Endothelial cell (in vitro differentiated cells): ENCODE measurements around the gene PSMA6. TPM values are rescaled to one million over a fixed set of nuclear protein-coding genes. Genes with fewer than 3 reads are reported as not detected.
A peak's percentile ranks its signal among the peaks of the same experiment; 100 is the strongest.

ENCODE experiments used
- DNase-seq: peaks from one replicate; pipeline ENCODE4 v3.0.0; 2021; ENCODE audit warnings: low spot score
- H3K27ac Mint-ChIP-seq: one replicate; pipeline ENCODE4 v1.8.0; 2021; ENCODE audit warnings: mixed read lengths, inconsistent platforms; ENCODE audit not compliant: unreplicated experiment
- H3K27me3 Mint-ChIP-seq: one replicate; pipeline ENCODE4 v1.8.0; 2021; ENCODE audit warnings: mild to moderate bottlenecking, moderate library complexity, mixed read lengths, inconsistent platforms; ENCODE audit not compliant: unreplicated experiment
- H3K36me3 Mint-ChIP-seq: one replicate; pipeline ENCODE4 v1.8.0; 2021; ENCODE audit warnings: mild to moderate bottlenecking, low read depth, mixed read lengths, inconsistent platforms; ENCODE audit not compliant: unreplicated experiment
- H3K4me1 Mint-ChIP-seq: one replicate; pipeline ENCODE4 v1.8.0; 2021; ENCODE audit warnings: mild to moderate bottlenecking, mixed read lengths, inconsistent platforms; ENCODE audit not compliant: unreplicated experiment
- H3K4me3 Mint-ChIP-seq: one replicate; pipeline ENCODE4 v1.8.0; 2021; ENCODE audit warnings: mild to moderate bottlenecking, mixed read lengths, inconsistent platforms; ENCODE audit not compliant: unreplicated experiment
- H3K9me3 Mint-ChIP-seq: one replicate; pipeline ENCODE4 v1.8.0; 2021; ENCODE audit warnings: mixed read lengths, inconsistent platforms; ENCODE audit not compliant: unreplicated experiment
- total RNA-seq: library from RNA; stranded (reverse); fragmentation: NEBNext Ultra II Directional; extraction: Animal tissue kit (Norgen Biotek cat#: 25700); gene quantifications from one replicate; pipeline ENCODE4 v1.2.1, GENCODE V29; 2021; ENCODE audit not compliant: unreplicated experiment
- TF ChIP-seq, protein P1 (sequence below): fragments of 200-600 bp; sonication (generic); IDR thresholded peaks from one replicate; pipeline ENCODE4 v1.5.0; 2021; ENCODE audit warnings: antibody characterized with exemption; ENCODE audit not compliant: unreplicated experiment

The PSMA6 gene
- total RNA-seq, 1 donor from 2014 or later: 160 TPM

DNA sequence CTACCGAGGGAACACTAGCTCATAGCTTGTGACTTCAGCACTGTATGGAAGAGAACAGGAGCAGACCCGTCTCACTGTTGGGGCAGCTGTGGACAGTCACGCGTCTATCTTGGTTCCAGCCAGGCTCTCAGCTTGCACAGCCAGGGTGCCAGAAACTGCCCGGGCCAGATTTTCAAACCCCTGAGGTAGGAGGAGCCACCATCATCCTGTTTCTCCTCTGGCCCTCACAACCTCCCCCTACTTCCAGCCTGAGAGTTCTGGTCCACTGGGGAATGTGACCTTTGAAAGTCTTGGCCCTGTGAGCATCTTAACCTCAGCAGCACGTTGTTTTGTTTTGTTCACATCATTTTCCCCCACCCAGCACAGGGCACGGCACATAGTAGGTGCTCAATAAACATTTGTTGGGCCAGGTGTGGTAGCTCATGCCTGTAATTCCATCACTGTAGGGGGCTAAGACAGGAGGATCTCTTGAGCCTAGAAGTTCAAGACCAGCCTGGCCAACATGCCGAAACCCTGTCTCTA, 50.4 kb downstream of the PSMA6 start:
- Mint-ChIP-seq H3K27ac (no peak overlapping the region), H3K27me3 (peaks cover 4% of the 10 kb centered on the region), H3K36me3 (no peaks in the 10 kb centered on the region), H3K9me3 (no peaks in the 10 kb centered on the region), H3K4me1 (peaks cover 15% of the 10 kb centered on the region), H3K4me3 (no peak overlapping the region)
- TF ChIP-seq, protein P1, sequence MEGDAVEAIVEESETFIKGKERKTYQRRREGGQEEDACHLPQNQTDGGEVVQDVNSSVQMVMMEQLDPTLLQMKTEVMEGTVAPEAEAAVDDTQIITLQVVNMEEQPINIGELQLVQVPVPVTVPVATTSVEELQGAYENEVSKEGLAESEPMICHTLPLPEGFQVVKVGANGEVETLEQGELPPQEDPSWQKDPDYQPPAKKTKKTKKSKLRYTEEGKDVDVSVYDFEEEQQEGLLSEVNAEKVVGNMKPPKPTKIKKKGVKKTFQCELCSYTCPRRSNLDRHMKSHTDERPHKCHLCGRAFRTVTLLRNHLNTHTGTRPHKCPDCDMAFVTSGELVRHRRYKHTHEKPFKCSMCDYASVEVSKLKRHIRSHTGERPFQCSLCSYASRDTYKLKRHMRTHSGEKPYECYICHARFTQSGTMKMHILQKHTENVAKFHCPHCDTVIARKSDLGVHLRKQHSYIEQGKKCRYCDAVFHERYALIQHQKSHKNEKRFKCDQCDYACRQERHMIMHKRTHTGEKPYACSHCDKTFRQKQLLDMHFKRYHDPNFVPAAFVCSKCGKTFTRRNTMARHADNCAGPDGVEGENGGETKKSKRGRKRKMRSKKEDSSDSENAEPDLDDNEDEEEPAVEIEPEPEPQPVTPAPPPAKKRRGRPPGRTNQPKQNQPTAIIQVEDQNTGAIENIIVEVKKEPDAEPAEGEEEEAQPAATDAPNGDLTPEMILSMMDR: no peak
- no peak for DNase-seq

DNA sequence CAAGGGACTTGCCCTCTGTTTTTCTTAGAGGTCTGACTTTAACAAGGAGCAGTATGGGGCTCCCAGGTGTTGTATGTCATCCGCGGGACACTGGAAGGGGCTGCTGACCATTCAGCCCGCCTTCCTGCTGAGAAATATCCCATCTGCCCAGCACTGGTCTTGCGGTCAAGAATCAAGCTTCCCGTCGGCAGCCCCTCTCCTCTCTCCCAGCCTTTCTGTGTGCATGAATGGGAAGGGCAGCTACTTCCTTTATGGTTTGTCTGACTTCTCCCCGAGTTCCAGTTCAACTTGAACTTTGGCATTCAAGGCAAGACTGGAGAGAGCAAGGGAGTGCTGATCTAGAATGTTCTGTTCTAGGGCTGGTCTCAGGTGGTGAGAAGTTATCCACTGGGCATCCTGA, 51.5 kb downstream of the PSMA6 start:
- H3K27ac Mint-ChIP-seq: no peak overlapping the region
- H3K9me3 Mint-ChIP-seq: no peaks in the 10 kb centered on the region
- DNase-seq: no peak
- H3K36me3 Mint-ChIP-seq: no peaks in the 10 kb centered on the region
- peaks cover 22% of the 10 kb centered on the region for H3K4me1 Mint-ChIP-seq
- no peak overlapping the region for H3K4me3 Mint-ChIP-seq
- TF ChIP-seq, protein P1: no peak
- H3K27me3 Mint-ChIP-seq: peaks cover 4% of the 10 kb centered on the region

DNA sequence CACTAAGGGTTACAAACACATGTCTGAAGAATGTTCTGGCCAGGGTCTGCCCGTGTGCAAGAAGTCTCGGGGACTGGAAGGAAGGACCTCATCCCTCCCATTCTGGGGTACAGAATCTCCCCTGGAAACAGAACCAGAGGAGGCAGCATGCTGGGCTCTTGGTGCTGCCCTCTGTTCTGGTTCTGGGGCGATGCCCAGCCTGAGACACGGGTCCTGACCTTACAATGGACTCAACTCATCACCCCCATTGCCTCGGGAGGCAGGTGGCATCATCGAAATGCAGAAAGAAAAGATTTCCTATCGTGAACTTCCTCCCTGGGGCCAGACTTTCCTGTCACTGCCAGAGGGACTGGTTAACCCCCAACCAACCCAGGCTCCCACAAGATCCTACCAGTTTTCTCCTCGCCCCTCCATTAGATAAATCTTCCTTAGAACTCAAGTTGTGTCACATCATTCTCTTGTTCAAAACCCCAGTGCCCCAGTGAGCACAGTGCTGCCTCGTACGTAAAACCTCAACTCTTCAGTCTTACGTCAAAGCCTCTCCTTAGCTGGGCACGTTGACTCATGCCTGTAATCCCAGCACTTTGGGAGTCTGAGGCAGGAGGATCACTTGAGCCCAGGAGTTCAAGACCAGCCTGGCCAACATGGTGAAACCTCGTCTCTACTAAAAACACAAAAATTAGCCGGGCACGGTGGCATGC, 52.1 kb downstream of the PSMA6 start:
- no peaks in the 10 kb centered on the region for H3K36me3 Mint-ChIP-seq
- H3K27ac Mint-ChIP-seq: peak overlapping the region; percentile 20
- no peaks in the 10 kb centered on the region for H3K9me3 Mint-ChIP-seq
- H3K27me3 Mint-ChIP-seq: peaks cover 4% of the 10 kb centered on the region
- TF ChIP-seq, protein P1: no peak
- peaks cover 22% of the 10 kb centered on the region for H3K4me1 Mint-ChIP-seq
- H3K4me3 Mint-ChIP-seq: no peak overlapping the region
- DNase-seq: no peak

DNA sequence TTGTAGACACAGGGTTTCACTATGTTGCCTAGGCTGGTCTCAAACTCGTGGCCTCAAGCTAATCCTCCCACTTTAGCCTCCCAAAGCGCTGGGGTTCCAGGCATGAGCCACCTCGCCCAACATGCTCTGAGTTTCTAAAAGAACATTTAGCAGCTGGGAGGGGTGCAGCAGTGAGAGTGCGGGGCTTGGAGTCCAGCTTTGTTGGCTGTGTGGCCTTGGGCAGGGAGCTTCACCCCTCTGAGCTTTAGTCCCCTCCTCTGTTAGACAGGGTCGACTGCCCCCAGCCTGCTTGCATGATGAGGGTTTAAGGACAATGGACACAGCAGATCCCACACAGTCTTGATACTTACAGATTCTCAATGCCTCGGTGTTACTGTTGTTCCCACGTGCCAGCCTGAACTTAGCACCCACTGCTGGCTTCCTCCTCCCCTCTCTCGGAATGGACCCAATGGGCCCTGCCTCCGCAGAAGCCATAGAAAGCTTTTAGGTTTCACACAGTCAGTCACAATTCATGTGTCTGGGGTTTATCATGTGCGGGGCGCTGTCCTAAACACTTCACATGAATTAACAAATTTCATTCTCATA, 54.6 kb downstream of the PSMA6 start:
- no peak overlapping the region for H3K4me3 Mint-ChIP-seq
- H3K27ac Mint-ChIP-seq: no peak overlapping the region
- H3K36me3 Mint-ChIP-seq: no peaks in the 10 kb centered on the region
- peaks cover 31% of the 10 kb centered on the region for H3K4me1 Mint-ChIP-seq
- TF ChIP-seq, protein P1: no peak
- DNase-seq: no peak
- H3K9me3 Mint-ChIP-seq: no peaks in the 10 kb centered on the region
- peaks cover 8% of the 10 kb centered on the region for H3K27me3 Mint-ChIP-seq
